Tibial nerve (tissue), 4 donors: ENCODE measurements around the gene JADE1.

Experiments
- EP300 ChIP-seq, 2 donors: sonication (generic); formaldehyde crosslinking; IDR thresholded peaks; one replicate each; pipeline ENCODE4 v1.6.1; 2017; ENCODE audit warnings: antibody characterized with exemption in 2 of 2, mild to moderate bottlenecking in 1 of 2
- POLR2A ChIP-seq, 2 donors: fragments of 450-650 bp; IDR thresholded peaks; one replicate each; pipeline ENCODE4 v1.6.1; 2017; ENCODE audit warnings: antibody characterized with exemption in 2 of 2, mild to moderate bottlenecking in 2 of 2, moderate library complexity in 2 of 2
- TF ChIP-seq, protein P1 (sequence below), 5 experiments: fragments of 200-600 bp in 3 of 5; fragments of 450-650 bp in 2 of 5; sonication (generic) in 3 of 5; IDR thresholded peaks; one replicate each; pipeline ENCODE4 v1.5.1; 2016 to 2019; ENCODE audit warnings: antibody characterized with exemption in 5 of 5, mild to moderate bottlenecking in 3 of 5, moderate library complexity in 2 of 5

DNA sequence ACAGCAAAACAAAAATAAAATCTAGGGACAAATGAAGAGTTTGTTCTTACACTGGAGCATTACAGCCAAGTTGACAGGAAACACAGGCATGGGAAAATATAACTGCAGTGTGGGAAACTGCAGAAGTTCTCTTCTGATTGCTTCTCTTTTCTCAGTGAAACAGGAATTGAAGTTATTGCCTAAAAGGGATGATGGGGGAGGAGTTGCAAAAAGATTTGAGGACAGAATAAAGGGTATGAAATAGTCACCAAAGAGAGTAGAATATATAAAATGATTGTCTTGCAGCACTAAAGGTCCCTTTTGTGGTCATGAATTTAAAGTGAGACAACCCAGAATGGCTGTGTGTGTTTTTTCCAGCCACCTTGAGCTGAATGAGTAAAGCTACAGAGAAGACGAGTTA, 103.7 kb downstream of the JADE1 start:
- TF ChIP-seq POLR2A (IDR thresholded peaks at IDR 0.05) (no peak), EP300 (IDR thresholded peaks at IDR 0.05) (peak in 1 of 2 donors; percentile 21)
- TF ChIP-seq, protein P1, sequence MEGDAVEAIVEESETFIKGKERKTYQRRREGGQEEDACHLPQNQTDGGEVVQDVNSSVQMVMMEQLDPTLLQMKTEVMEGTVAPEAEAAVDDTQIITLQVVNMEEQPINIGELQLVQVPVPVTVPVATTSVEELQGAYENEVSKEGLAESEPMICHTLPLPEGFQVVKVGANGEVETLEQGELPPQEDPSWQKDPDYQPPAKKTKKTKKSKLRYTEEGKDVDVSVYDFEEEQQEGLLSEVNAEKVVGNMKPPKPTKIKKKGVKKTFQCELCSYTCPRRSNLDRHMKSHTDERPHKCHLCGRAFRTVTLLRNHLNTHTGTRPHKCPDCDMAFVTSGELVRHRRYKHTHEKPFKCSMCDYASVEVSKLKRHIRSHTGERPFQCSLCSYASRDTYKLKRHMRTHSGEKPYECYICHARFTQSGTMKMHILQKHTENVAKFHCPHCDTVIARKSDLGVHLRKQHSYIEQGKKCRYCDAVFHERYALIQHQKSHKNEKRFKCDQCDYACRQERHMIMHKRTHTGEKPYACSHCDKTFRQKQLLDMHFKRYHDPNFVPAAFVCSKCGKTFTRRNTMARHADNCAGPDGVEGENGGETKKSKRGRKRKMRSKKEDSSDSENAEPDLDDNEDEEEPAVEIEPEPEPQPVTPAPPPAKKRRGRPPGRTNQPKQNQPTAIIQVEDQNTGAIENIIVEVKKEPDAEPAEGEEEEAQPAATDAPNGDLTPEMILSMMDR (IDR thresholded peaks at IDR 0.05), result no peak
